GM12878 (cell line): Measurements from ENCODE around the gene CS. TPM values are rescaled to one million over a fixed set of nuclear protein-coding genes. Genes with fewer than 3 reads are reported as not detected.

Experiments used
- ATAC-seq: fragments of 200-7000 bp; cut with Tn5 transposase; 3 replicates; pipeline ENCODE4 v1.9.1; 2020; ENCODE audit warnings: mild to moderate bottlenecking, moderate library complexity
- BruUV-seq: library from RNA; stranded (reverse); fragments of 400-500 nt; replicated peaks from 2 replicates; lab custom pipeline; 2021; lab: Mats Ljungman, UMichigan
- CTCF ChIA-PET: fragments of 300-600 bp; sonication (Branson Sonifier 250); formaldehyde crosslinking; extraction: SDS; loops from one replicate; lab custom pipeline; 2021; ENCODE audit warnings: inconsistent platforms; lab: Yijun Ruan, JAX
- POLR2A ChIA-PET: fragments of 350-600 bp; formaldehyde crosslinking; extraction: SDS; loops from one replicate; lab custom pipeline; 2021; ENCODE audit warnings: inconsistent platforms; lab: Charles Lee
- RAD21 ChIA-PET: fragments of 300-600 bp; sonication (Branson Sonifier 250); formaldehyde crosslinking; loops from one replicate; lab custom pipeline; 2023; ENCODE audit warnings: antibody characterized with exemption; ENCODE audit not compliant: unreplicated experiment; lab: Charles Lee
- SMC1A ChIA-PET: fragments of 300-600 bp; sonication (Branson Sonifier 250); formaldehyde crosslinking; loops from one replicate; lab custom pipeline; 2023; ENCODE audit not compliant: unreplicated experiment, uncharacterized antibody; lab: Charles Lee
- DNase-seq: peaks from one replicate; pipeline ENCODE4 v3.0.0-alpha.2; 2011; ENCODE audit warnings: low read depth, low spot score
- FAIRE-seq: peaks from 3 replicates; lab custom pipeline; 2011; peaks lifted over from hg19 to GRCh38; lab: Jason Lieb, UNC
- H2AFZ ChIP-seq: 2 replicates; pipeline ENCODE4 v1.6.0; 2011; ENCODE audit warnings: low read depth, low read length, control low read depth; ENCODE audit not compliant: control insufficient read depth
- H3K27ac ChIP-seq: 2 replicates; pipeline ENCODE4 v1.5.1; 2011; ENCODE audit warnings: control low read depth; ENCODE audit not compliant: control insufficient read depth, insufficient read depth
- H3K27me3 ChIP-seq, 2 experiments: replicated peaks in 1 of 2; 2 replicates each; pipeline versions ENCODE4 v1.6.0 to v1.6.1; 2011; ENCODE audit warnings: low read length in 1 of 2; ENCODE audit not compliant: control insufficient read depth in 2 of 2, insufficient read depth in 2 of 2
- H3K36me3 ChIP-seq, 2 experiments: 2 replicates each; pipeline ENCODE4 v1.5.1; 2011; ENCODE audit warnings: low read length in 1 of 2; ENCODE audit not compliant: control insufficient read depth in 2 of 2, insufficient read depth in 2 of 2
- H3K4me1 ChIP-seq: 2 replicates; pipeline ENCODE4 v1.6.1; 2011; ENCODE audit warnings: mild to moderate bottlenecking, low read length, moderate library complexity, mixed read lengths; ENCODE audit not compliant: control insufficient read depth, insufficient read depth
- H3K4me2 ChIP-seq: 2 replicates; pipeline ENCODE4 v1.6.0; 2011; ENCODE audit warnings: control low read depth; ENCODE audit not compliant: control insufficient read depth, insufficient read depth
- H3K4me3 ChIP-seq: fragments of 200-600 bp; sonication (generic); 2 replicates; pipeline ENCODE4 v1.5.1; 2016
- H3K79me2 ChIP-seq: 2 replicates; pipeline ENCODE4 v1.6.0; 2011; ENCODE audit warnings: low read length; ENCODE audit not compliant: control insufficient read depth, insufficient read depth
- H3K9ac ChIP-seq: 2 replicates; pipeline ENCODE4 v1.8.0; 2011; ENCODE audit warnings: low read length, control low read depth, mixed read lengths; ENCODE audit not compliant: control insufficient read depth, insufficient read depth
- H3K9me3 ChIP-seq: replicated peaks from 3 replicates; pipeline ENCODE4 v1.5.1; 2011; ENCODE audit warnings: mild to moderate bottlenecking, low read length; ENCODE audit not compliant: control insufficient read depth, insufficient read depth
- H4K20me1 ChIP-seq: 2 replicates; pipeline ENCODE4 v1.6.0; 2011; ENCODE audit not compliant: control insufficient read depth, insufficient read depth
- CREB1 ChIP-seq: IDR thresholded peaks from 2 replicates; pipeline ENCODE4 v1.6.1; 2012; ENCODE audit warnings: low read depth, mild to moderate bottlenecking, inconsistent platforms
- FOXM1 ChIP-seq: IDR thresholded peaks from 2 replicates; pipeline ENCODE4 v1.6.1; 2012; ENCODE audit warnings: low read depth, mild to moderate bottlenecking, inconsistent platforms, low read length, moderate library complexity
- PAX8 ChIP-seq: fragments of 450-650 bp; IDR thresholded peaks from 2 replicates; pipeline ENCODE4 v1.6.1; 2017; ENCODE audit warnings: mild to moderate bottlenecking, moderate library complexity
- POLR2AphosphoS5 ChIP-seq: IDR thresholded peaks from 2 replicates; pipeline ENCODE4 v1.6.1; 2011; ENCODE audit warnings: mild to moderate bottlenecking, low read length, inconsistent platforms
- RAD51 ChIP-seq: fragments of 450-650 bp; IDR thresholded peaks from 2 replicates; pipeline ENCODE4 v1.6.1; 2016; ENCODE audit warnings: moderate library complexity, mild to moderate bottlenecking, inconsistent platforms
- STAT1 ChIP-seq: fragments of 450-650 bp; conservative IDR thresholded peaks from 2 replicates; pipeline ENCODE4 v1.6.1; 2014; ENCODE audit warnings: antibody characterized with exemption, mild to moderate bottlenecking
- WGBS: methylation state at CpG from one replicate; pipeline ENCODE4 v1.1.6; 2016; ENCODE audit warnings: low lambda C conversion rate; ENCODE audit not compliant: insufficient replicate concordance, insufficient coverage; ENCODE audit errors: missing lambda C conversion rate; 5-methylcytosine and 5-hydroxymethylcytosine counted together
- in situ Hi-C: fragments of 300-500 bp; cut with MboI; formaldehyde crosslinking; loops from 9 replicates; pipeline ENCODE4 v1.14.3; 2018; ENCODE audit warnings: mixed read lengths
- intact Hi-C: fragments of 100-400 bp; cut with micrococcal nuclease; formaldehyde crosslinking; loops from one replicate; pipeline ENCODE4 v1.14.2; 2022; ENCODE audit not compliant: unreplicated experiment
- polyA plus RNA-seq, 11 experiments: library from polyadenylated mRNA; depleted of rRNA in 4 of 11; unstranded in 6 of 11; stranded (reverse) in 5 of 11; fragments of >200 nt; fragmentation: Nextera tagmentation in 4 of 11; fragmentation: Illumina TruSeq in 1 of 11; extraction: Ambion mirVana in 4 of 11; extraction: Trizol in 1 of 11; gene quantifications; 1 replicate in 1 of 11; 2 replicates in 10 of 11; pipeline versions ENCODE4 v1.2.1 to v1.2.3, GENCODE V29; 2011 to 2016; ENCODE audit warnings: inconsistent platforms in 2 of 11, missing spikeins in 2 of 11, low read depth in 1 of 11
- total RNA-seq, 4 experiments: library from RNA; depleted of rRNA in 3 of 4; stranded (reverse); fragments of >200 nt in 3 of 4; fragmentation: Illumina TruSeq in 1 of 4; extraction: Trizol in 1 of 4; gene quantifications; 2 replicates each; pipeline versions ENCODE4 v1.2.1 to v1.2.3, GENCODE V29; 2013 to 2021
- TF ChIP-seq, protein P1 (sequence below): fragments of 150-350 bp; IDR thresholded peaks from 2 replicates; pipeline ENCODE4 v1.6.1; 2014; ENCODE audit warnings: mild to moderate bottlenecking, low read depth, low read length

The CS gene
- total and polyA plus RNA-seq, 10 of the 15 experiments (the other 5 are each of a cell fraction or from before 2014, with no cell fraction given) = 64.9 to 276 (median 139) TPM

DNA sequence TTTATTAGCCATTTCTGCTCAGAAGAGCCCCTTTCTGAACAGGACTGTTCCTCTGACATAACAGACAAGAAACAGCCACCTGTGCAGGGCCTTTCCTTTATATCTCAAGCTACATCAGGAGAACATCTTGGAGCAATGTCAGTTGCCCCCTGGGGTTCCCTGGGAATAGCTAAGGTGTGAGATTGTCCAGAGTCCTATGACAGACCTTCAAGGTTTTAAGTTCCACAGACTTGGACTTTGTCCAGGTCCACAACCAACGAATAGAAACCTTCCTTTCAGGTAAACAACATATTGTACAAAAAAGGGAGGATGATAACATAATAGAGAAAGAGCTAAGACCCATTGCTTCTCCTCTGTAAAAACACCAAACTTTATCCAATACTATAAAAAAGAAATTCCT, 41.5 kb upstream of the CS start:
- DNase-seq (no peak), FAIRE-seq (no peak), ATAC-seq (no peak)
- BruUV-seq = no TSS peak
- ChIA-PET CTCF (interaction anchor here (0.8 to 1.8 kb wide), 4 partner anchors 10 to 122 kb away, joined by 3 to 5 read pairs (median 4); partner anchors contain the start of gene STAT2), POLR2A (interaction anchor here (0.6 to 11.4 kb wide), 3 partner anchors 10 to 567 kb away, joined by 4 to 140 read pairs (median 8); partner anchors contain the start of genes APOF and STAT2), RAD21 (no interaction called here), SMC1A (interaction anchor here (1.0 to 2.3 kb wide), 5 partner anchors 9 to 123 kb away, joined by 3 to 12 read pairs (median 3); no protein-coding TSS in a partner anchor)
- Histone ChIP-seq H3K4me2 (no peak overlapping the region), H3K9me3 (no peaks in the 10 kb centered on the region), H2AFZ (no peak overlapping the region), H3K27me3 (no peaks in the 10 kb centered on the region), H3K27ac (no peak overlapping the region), H3K79me2 (no peaks in the 10 kb centered on the region), H3K36me3 (peaks cover 6 to 23% of the 10 kb centered on the region in 2 experiments; a peak in 3 of 4 replicates), H4K20me1 (no peaks in the 10 kb centered on the region), H3K4me3 (no peak overlapping the region), H3K4me1 (peaks cover 18% of the 10 kb centered on the region), H3K9ac (no peak overlapping the region)
- TF ChIP-seq STAT1 (no peak), POLR2AphosphoS5 (no peak), RAD51 (no peak), FOXM1 (no peak), CREB1 (no peak), PAX8 (no peak)
- TF ChIP-seq, protein P1, sequence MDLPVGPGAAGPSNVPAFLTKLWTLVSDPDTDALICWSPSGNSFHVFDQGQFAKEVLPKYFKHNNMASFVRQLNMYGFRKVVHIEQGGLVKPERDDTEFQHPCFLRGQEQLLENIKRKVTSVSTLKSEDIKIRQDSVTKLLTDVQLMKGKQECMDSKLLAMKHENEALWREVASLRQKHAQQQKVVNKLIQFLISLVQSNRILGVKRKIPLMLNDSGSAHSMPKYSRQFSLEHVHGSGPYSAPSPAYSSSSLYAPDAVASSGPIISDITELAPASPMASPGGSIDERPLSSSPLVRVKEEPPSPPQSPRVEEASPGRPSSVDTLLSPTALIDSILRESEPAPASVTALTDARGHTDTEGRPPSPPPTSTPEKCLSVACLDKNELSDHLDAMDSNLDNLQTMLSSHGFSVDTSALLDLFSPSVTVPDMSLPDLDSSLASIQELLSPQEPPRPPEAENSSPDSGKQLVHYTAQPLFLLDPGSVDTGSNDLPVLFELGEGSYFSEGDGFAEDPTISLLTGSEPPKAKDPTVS = no peak
- intact Hi-C loops = no loop called here
- in situ Hi-C loops = no loop called here
- WGBS = 85% methylated on average over 1 of the region's 1 CpG
